Natural killer cell (primary cell): ENCODE results near the gene HELZ. TPM values are rescaled to one million over a fixed set of nuclear protein-coding genes. Genes with fewer than 3 reads are reported as not detected.

Experiments
- ATAC-seq, 3 donors: fragments of 150-1000 bp in 2 of 3; fragments of 200-7000 bp in 1 of 3; cut with Tn5 transposase; 1 replicate in 1 of 3; 2 replicates in 2 of 3; pipeline ENCODE4 v1.10.0; 2021; ENCODE audit warnings: mild to moderate bottlenecking in 2 of 3, moderate library complexity in 2 of 3
- DNase-seq, 2 donors: peaks; one replicate each; pipeline versions ENCODE4 v3.0.0 to v3.0.0-alpha.2; 2013 to 2021; ENCODE audit warnings: mixed read lengths in 1 of 2
- H3K27ac ChIP-seq: one replicate; pipeline ENCODE4 v1.5.1; 2013; ENCODE audit warnings: mild to moderate bottlenecking, low read length
- H3K27me3 ChIP-seq: one replicate; pipeline ENCODE4 v1.6.1; 2013; ENCODE audit warnings: low read length; ENCODE audit not compliant: control insufficient read depth, insufficient read depth
- H3K36me3 ChIP-seq: one replicate; pipeline ENCODE4 v1.6.1; 2013; ENCODE audit warnings: low read length; ENCODE audit not compliant: control insufficient read depth, insufficient read depth
- H3K4me1 ChIP-seq: one replicate; pipeline ENCODE4 v1.6.1; 2013; ENCODE audit warnings: low read length; ENCODE audit not compliant: control insufficient read depth, insufficient read depth
- H3K4me3 ChIP-seq: one replicate; pipeline ENCODE4 v1.5.1; 2013; ENCODE audit warnings: low read length
- H3K9me3 ChIP-seq: one replicate; pipeline ENCODE4 v1.6.1; 2013; ENCODE audit warnings: low read length; ENCODE audit not compliant: control insufficient read depth, insufficient read depth
- H3K27ac Mint-ChIP-seq, 2 donors: one replicate each; pipeline ENCODE4 v1.8.0; 2022; ENCODE audit warnings: mild to moderate bottlenecking in 2 of 2, mixed read lengths in 2 of 2, moderate library complexity in 1 of 2
- H3K27me3 Mint-ChIP-seq, 2 donors: one replicate each; pipeline ENCODE4 v1.8.0; 2022; ENCODE audit warnings: low read depth in 2 of 2, mixed read lengths in 2 of 2
- H3K36me3 Mint-ChIP-seq: one replicate; pipeline ENCODE4 v1.8.0; 2022; ENCODE audit warnings: mixed read lengths
- H3K4me1 Mint-ChIP-seq, 2 donors: one replicate each; pipeline ENCODE4 v1.8.0; 2022; ENCODE audit warnings: mixed read lengths in 2 of 2
- H3K4me3 Mint-ChIP-seq: one replicate; pipeline ENCODE4 v1.8.0; 2022; ENCODE audit warnings: mild to moderate bottlenecking, moderate library complexity, mixed read lengths
- H3K9me3 Mint-ChIP-seq, 2 donors: one replicate each; pipeline ENCODE4 v1.8.0; 2022; ENCODE audit warnings: mixed read lengths in 2 of 2
- CTCF ChIP-seq: fragments of 200-600 bp; IDR thresholded peaks from one replicate; pipeline ENCODE4 v1.8.0; 2022; ENCODE audit warnings: antibody characterized with exemption
- WGBS: methylation state at CpG from one replicate; pipeline ENCODE4 v1.1.7; 2013; ENCODE audit warnings: missing lambda C conversion rate; ENCODE audit not compliant: insufficient coverage; 5-methylcytosine and 5-hydroxymethylcytosine counted together
- intact Hi-C: fragments of 100-400 bp; cut with micrococcal nuclease; formaldehyde crosslinking; loops from one replicate; pipeline ENCODE4 v1.14.2; 2022
- total RNA-seq, 4 donors: library from RNA; stranded (reverse); fragments of 120-200 nt in 1 of 4; gene quantifications; one replicate each; pipeline versions ENCODE4 v1.2.3 to v1.2.4, GENCODE V29; 2013 to 2022

Gene HELZ
- total RNA-seq, 3 donors from 2014 or later (not counting 1 experiment from before 2014, with no cell fraction given), result 274 to 355 (median 292) TPM

- Histone ChIP-seq H3K36me3 (peaks cover 29% of the 10 kb centered on the region), H3K27me3 (no peaks in the 10 kb centered on the region), H3K9me3 (no peaks in the 10 kb centered on the region), H3K4me1 (no peaks in the 10 kb centered on the region), H3K4me3 (no peak overlapping the region), H3K27ac (no peak overlapping the region)
- H3K27me3 Mint-ChIP-seq, result no peaks in the 10 kb centered on the region
- DNase-seq (no peak), ATAC-seq (no peak)
- WGBS, result no CpG with 5 or more reads among the region's 1 CpG
- peaks cover 10 to 32% of the 10 kb centered on the region in 2 donors for H3K4me1 Mint-ChIP-seq
- no peaks in the 10 kb centered on the region for H3K9me3 Mint-ChIP-seq
- H3K27ac Mint-ChIP-seq, result peak overlapping the region; percentile 49 to 57
- H3K36me3 Mint-ChIP-seq, result peaks cover 2% of the 10 kb centered on the region
- intact Hi-C loops, result no loop called here
- no peak for TF ChIP-seq CTCF
- H3K4me3 Mint-ChIP-seq, result no peak overlapping the region
Observed at GRCh38 chr17:67183531-67183930, 61.5 kb downstream of the HELZ start.

- Histone ChIP-seq H3K27me3 (no peaks in the 10 kb centered on the region), H3K4me1 (no peaks in the 10 kb centered on the region), H3K9me3 (no peaks in the 10 kb centered on the region), H3K4me3 (no peak overlapping the region), H3K27ac (no peak overlapping the region), H3K36me3 (peaks cover 24% of the 10 kb centered on the region)
- Mint-ChIP-seq H3K9me3 (no peaks in the 10 kb centered on the region), H3K27ac (peak overlapping the region in 1 of 2 donors; percentile 57), H3K36me3 (peaks cover 8% of the 10 kb centered on the region), H3K4me3 (no peak overlapping the region), H3K27me3 (no peaks in the 10 kb centered on the region), H3K4me1 (peaks cover 5 to 18% of the 10 kb centered on the region in 2 donors)
- 97% methylated on average over 3 of the region's 3 CpGs for WGBS
- ATAC-seq (no peak), DNase-seq (no peak)
- intact Hi-C loops, result no loop called here
- TF ChIP-seq CTCF, result no peak
Observed at GRCh38 chr17:67181825-67182224, 63.2 kb downstream of the HELZ start.

GRCh38 chr17:67180275-67180674 is 64.7 kb downstream of the HELZ start:
- Mint-ChIP-seq H3K9me3 (no peaks in the 10 kb centered on the region), H3K4me1 (peaks cover 0 to 10% of the 10 kb centered on the region in 2 donors), H3K27ac (no peak overlapping the region), H3K4me3 (no peak overlapping the region), H3K36me3 (peaks cover 8% of the 10 kb centered on the region), H3K27me3 (no peaks in the 10 kb centered on the region)
- no peak for TF ChIP-seq CTCF
- Histone ChIP-seq H3K9me3 (no peaks in the 10 kb centered on the region), H3K4me1 (no peaks in the 10 kb centered on the region), H3K27me3 (no peaks in the 10 kb centered on the region), H3K4me3 (no peak overlapping the region), H3K27ac (no peak overlapping the region), H3K36me3 (peaks cover 29% of the 10 kb centered on the region)
- DNase-seq (no peak), ATAC-seq (peak in 1 of 3 donors; percentile 19)
- intact Hi-C loops, result no loop called here
- WGBS, result 88% methylated on average over 4 of the region's 5 CpGs

GRCh38 chr17:67178555-67178954 is 66.4 kb downstream of the HELZ start:
- Histone ChIP-seq H3K36me3 (peaks cover 36% of the 10 kb centered on the region), H3K4me1 (no peaks in the 10 kb centered on the region), H3K9me3 (no peaks in the 10 kb centered on the region), H3K27me3 (no peaks in the 10 kb centered on the region), H3K4me3 (no peak overlapping the region), H3K27ac (no peak overlapping the region)
- DNase-seq (no peak), ATAC-seq (no peak)
- no peaks in the 10 kb centered on the region for H3K9me3 Mint-ChIP-seq
- WGBS, result 90% methylated on average over 2 of the region's 4 CpGs
- H3K4me3 Mint-ChIP-seq, result no peak overlapping the region
- no peak for TF ChIP-seq CTCF
- H3K36me3 Mint-ChIP-seq, result peaks cover 8% of the 10 kb centered on the region
- H3K4me1 Mint-ChIP-seq, result peaks cover 0 to 6% of the 10 kb centered on the region in 2 donors
- peak overlapping the region in 1 of 2 donors; percentile 73 for H3K27ac Mint-ChIP-seq
- H3K27me3 Mint-ChIP-seq, result no peaks in the 10 kb centered on the region
- intact Hi-C loops, result no loop called here
